OCI-LY7 (cell line): ENCODE results near the gene PIK3C2B. TPM values are rescaled to one million over a fixed set of nuclear protein-coding genes. Genes with fewer than 3 reads are reported as not detected.

Source experiments
- BruUV-seq: library from RNA; stranded (reverse); fragments of 400-500 nt; replicated peaks from 2 replicates; lab custom pipeline; 2021; lab: Mats Ljungman, UMichigan
- CTCF ChIA-PET: fragments of 300-600 bp; sonication (Branson Sonifier 250); formaldehyde crosslinking; loops from one replicate; lab custom pipeline; 2022; ENCODE audit warnings: antibody characterized with exemption; ENCODE audit not compliant: unreplicated experiment; lab: Charles Lee
- POLR2A ChIA-PET: fragments of 300-600 bp; sonication (Branson Sonifier 250); formaldehyde crosslinking; loops from one replicate; lab custom pipeline; 2022; ENCODE audit warnings: antibody characterized with exemption; lab: Charles Lee
- DNase-seq: peaks from one replicate; pipeline ENCODE4 v3.0.0-alpha.2; 2015; ENCODE audit warnings: low spot score
- H2AFZ ChIP-seq: fragments of 200-600 bp; sonication (generic), shearing (Covaris generic); 2 replicates; pipeline ENCODE4 v1.6.1; 2014; ENCODE audit warnings: mild to moderate bottlenecking, antibody characterized with exemption, low read length, moderate library complexity
- H3K27ac ChIP-seq: fragments of 200-600 bp; sonication (generic); 2 replicates; pipeline ENCODE4 v1.5.1; 2014; ENCODE audit warnings: mixed run types, low read depth, mild to moderate bottlenecking, moderate library complexity, low read length, inconsistent platforms; ENCODE audit not compliant: poor library complexity, severe bottlenecking
- H3K36me3 ChIP-seq: fragments of 200-600 bp; sonication (generic); 2 replicates; pipeline ENCODE4 v1.6.1; 2014; ENCODE audit warnings: mild to moderate bottlenecking, antibody characterized with exemption, low read length, moderate library complexity, mixed read lengths; ENCODE audit not compliant: insufficient read depth
- H3K4me1 ChIP-seq: fragments of 200-600 bp; sonication (generic); 2 replicates; pipeline ENCODE4 v1.5.1; 2014; ENCODE audit warnings: mild to moderate bottlenecking, low read length; ENCODE audit not compliant: insufficient read depth, poor library complexity, severe bottlenecking
- H3K4me2 ChIP-seq: fragments of 200-600 bp; sonication (generic); 2 replicates; pipeline ENCODE4 v1.6.1; 2014; ENCODE audit warnings: mild to moderate bottlenecking, low read length
- H3K4me3 ChIP-seq: fragments of 200-600 bp; sonication (generic); 2 replicates; pipeline ENCODE4 v1.5.1; 2014; ENCODE audit warnings: mild to moderate bottlenecking, low read depth, low read length; ENCODE audit not compliant: poor library complexity, severe bottlenecking
- H3K79me2 ChIP-seq: fragments of 200-600 bp; sonication (generic); 2 replicates; pipeline ENCODE4 v1.6.1; 2016; ENCODE audit warnings: low read depth, mild to moderate bottlenecking, low read length, moderate library complexity, mixed read lengths; ENCODE audit not compliant: insufficient read depth
- H3K9me2 ChIP-seq: fragments of 200-600 bp; sonication (generic); 2 replicates; pipeline ENCODE4 v1.6.1; 2016; ENCODE audit warnings: mild to moderate bottlenecking, low read length, mixed read lengths; ENCODE audit not compliant: insufficient read depth
- H3K9me3 ChIP-seq: fragments of 200-600 bp; sonication (generic); 2 replicates; pipeline ENCODE4 v1.6.1; 2014; ENCODE audit warnings: mild to moderate bottlenecking, mixed run types, low read length, mixed read lengths
- H4K20me1 ChIP-seq: fragments of 200-600 bp; sonication (generic); 2 replicates; pipeline ENCODE4 v1.6.1; 2014; ENCODE audit warnings: mild to moderate bottlenecking, antibody characterized with exemption, low read length, moderate library complexity, mixed read lengths; ENCODE audit not compliant: insufficient read depth
- CTCF ChIP-seq: fragments of 200-600 bp; sonication (generic); conservative IDR thresholded peaks from 2 replicates; pipeline ENCODE4 v1.5.1; 2014; ENCODE audit warnings: mild to moderate bottlenecking, antibody characterized with exemption, low read length, moderate library complexity, mixed read lengths
- EZH2phosphoT487 ChIP-seq: fragments of 200-600 bp; sonication (generic); IDR thresholded peaks from 2 replicates; pipeline ENCODE4 v1.6.1; 2018; ENCODE audit warnings: low read depth, borderline replicate concordance, mild to moderate bottlenecking, mixed run types, antibody characterized with exemption, low read length, moderate library complexity, mixed read lengths
- intact Hi-C: fragments of 100-400 bp; cut with micrococcal nuclease; formaldehyde crosslinking; loops from one replicate; pipeline ENCODE4 v1.10.0; 2022; ENCODE audit not compliant: unreplicated experiment
- total RNA-seq, 2 experiments: library from RNA; depleted of rRNA in 1 of 2; stranded (reverse); fragments of >200 nt in 1 of 2; shearing (Covaris generic) in 1 of 2; gene quantifications; 2 replicates each; pipeline ENCODE4 v1.2.3, GENCODE V29; 2014 to 2022

Gene PIK3C2B
- total RNA-seq, 2 experiments from 2014 or later, result 12.5 to 43.9 TPM

GRCh38 chr1:204447736-204448135 is 46.9 kb downstream of the PIK3C2B start:
- no peak for TF ChIP-seq EZH2phosphoT487
- no peak for TF ChIP-seq CTCF
- intact Hi-C loops, result loop anchor here (2.0 to 10.0 kb wide), 2 partner anchors 47 to 117 kb away; partner anchors contain the start of gene PIK3C2B
- Histone ChIP-seq H3K4me3 (no peak overlapping the region), H3K79me2 (no peaks in the 10 kb centered on the region), H3K27ac (no peak overlapping the region), H3K4me1 (peaks cover 32% of the 10 kb centered on the region), H3K36me3 (no peaks in the 10 kb centered on the region), H2AFZ (no peak overlapping the region), H4K20me1 (no peaks in the 10 kb centered on the region), H3K9me2 (no peaks in the 10 kb centered on the region), H3K4me2 (no peak overlapping the region), H3K9me3 (no peaks in the 10 kb centered on the region)
- no peak for DNase-seq
- CTCF ChIA-PET, result interaction anchor here (0.5 to 3.0 kb wide), 4 partner anchors 33 to 491 kb away, joined by 3 to 35 read pairs (median 9); partner anchors contain the start of gene PIK3C2B
- no TSS peak for BruUV-seq
- POLR2A ChIA-PET, result interaction anchor here (1.4 to 1.8 kb wide), 3 partner anchors 51 to 55 kb away, joined by 3 to 7 read pairs (median 5); no protein-coding TSS in a partner anchor

GRCh38 chr1:204447190-204447589 is 47.4 kb downstream of the PIK3C2B start:
- no peaks in the 10 kb centered on the region for H3K36me3 ChIP-seq
- DNase-seq, result no peak
- no peak overlapping the region for H3K27ac ChIP-seq
- no peaks in the 10 kb centered on the region for H3K79me2 ChIP-seq
- ChIA-PET CTCF (interaction anchor here (0.5 to 3.0 kb wide), 10 partner anchors 19 to 492 kb away, joined by 3 to 35 read pairs (median 6); partner anchors contain the start of gene PIK3C2B), POLR2A (interaction anchor here (0.7 to 1.8 kb wide), 6 partner anchors 32 to 56 kb away, joined by 3 to 7 read pairs (median 4); partner anchors contain the start of gene PIK3C2B)
- no peaks in the 10 kb centered on the region for H4K20me1 ChIP-seq
- intact Hi-C loops, result loop anchor here (2.0 to 10.0 kb wide), 2 partner anchors 48 to 118 kb away; partner anchors contain the start of gene PIK3C2B
- H3K4me1 ChIP-seq, result peaks cover 30% of the 10 kb centered on the region
- no peak overlapping the region for H3K4me2 ChIP-seq
- H3K9me3 ChIP-seq, result no peaks in the 10 kb centered on the region
- no TSS peak for BruUV-seq
- H2AFZ ChIP-seq, result no peak overlapping the region
- no peak for TF ChIP-seq EZH2phosphoT487
- TF ChIP-seq CTCF, result no peak
- no peak overlapping the region for H3K4me3 ChIP-seq
- H3K9me2 ChIP-seq, result no peaks in the 10 kb centered on the region
